C4-2B (cell line): Measurements from ENCODE around the gene HMG20B.

Experiments
- ZFX ChIP-seq: fragments of 450-650 bp; IDR thresholded peaks from 2 replicates; pipeline ENCODE4 v1.6.1; 2017
- TF ChIP-seq, protein P1 (sequence below): fragments of 450-650 bp; conservative IDR thresholded peaks from 2 replicates; pipeline ENCODE4 v1.5.1; 2017; ENCODE audit warnings: mild to moderate bottlenecking

DNA sequence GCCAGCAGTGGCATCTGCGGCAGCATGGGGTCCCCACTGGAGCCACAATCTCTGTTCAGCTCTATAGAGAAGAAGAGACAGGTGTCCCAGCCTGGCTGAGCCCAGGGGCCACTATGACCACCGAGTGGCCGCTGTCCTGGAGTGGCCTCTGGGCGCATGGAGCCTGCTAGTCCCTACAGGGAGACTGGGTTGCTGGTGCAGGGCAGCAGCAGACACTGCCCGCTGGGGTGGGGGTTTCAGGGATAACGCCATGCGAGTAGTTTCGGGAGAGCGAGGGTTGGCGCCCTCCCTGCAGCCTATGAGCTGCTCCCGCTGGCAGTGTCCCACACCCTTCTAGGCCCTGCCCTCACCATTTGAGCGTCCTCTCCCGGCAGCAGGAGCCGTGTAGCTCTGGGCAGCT lies 44.7 kb upstream of the HMG20B start:
- TF ChIP-seq, protein P1, sequence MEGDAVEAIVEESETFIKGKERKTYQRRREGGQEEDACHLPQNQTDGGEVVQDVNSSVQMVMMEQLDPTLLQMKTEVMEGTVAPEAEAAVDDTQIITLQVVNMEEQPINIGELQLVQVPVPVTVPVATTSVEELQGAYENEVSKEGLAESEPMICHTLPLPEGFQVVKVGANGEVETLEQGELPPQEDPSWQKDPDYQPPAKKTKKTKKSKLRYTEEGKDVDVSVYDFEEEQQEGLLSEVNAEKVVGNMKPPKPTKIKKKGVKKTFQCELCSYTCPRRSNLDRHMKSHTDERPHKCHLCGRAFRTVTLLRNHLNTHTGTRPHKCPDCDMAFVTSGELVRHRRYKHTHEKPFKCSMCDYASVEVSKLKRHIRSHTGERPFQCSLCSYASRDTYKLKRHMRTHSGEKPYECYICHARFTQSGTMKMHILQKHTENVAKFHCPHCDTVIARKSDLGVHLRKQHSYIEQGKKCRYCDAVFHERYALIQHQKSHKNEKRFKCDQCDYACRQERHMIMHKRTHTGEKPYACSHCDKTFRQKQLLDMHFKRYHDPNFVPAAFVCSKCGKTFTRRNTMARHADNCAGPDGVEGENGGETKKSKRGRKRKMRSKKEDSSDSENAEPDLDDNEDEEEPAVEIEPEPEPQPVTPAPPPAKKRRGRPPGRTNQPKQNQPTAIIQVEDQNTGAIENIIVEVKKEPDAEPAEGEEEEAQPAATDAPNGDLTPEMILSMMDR: no peak
- no peak for TF ChIP-seq ZFX
